GM23338 (cell line): ENCODE results near the gene CRYGA. TPM values are rescaled to one million over a fixed set of nuclear protein-coding genes. Genes with fewer than 3 reads are reported as not detected.
A peak's percentile ranks its signal among the peaks of the same experiment; 100 is the strongest.

ENCODE experiments used
- ATAC-seq: fragments of 200-7000 bp; cut with Tn5 transposase; 3 replicates; pipeline ENCODE4 v1.9.1; 2020
- DNase-seq: peaks from one replicate; pipeline ENCODE4 v3.0.0-alpha.2; 2015; ENCODE audit warnings: low spot score
- H2AFZ ChIP-seq: fragments of 200-600 bp; sonication (generic); 2 replicates; pipeline ENCODE4 v1.8.0; 2016; ENCODE audit warnings: antibody characterized with exemption, mild to moderate bottlenecking, moderate library complexity
- H3F3A ChIP-seq: fragments of 200-600 bp; sonication (generic); replicated peaks from 2 replicates; pipeline ENCODE4 v1.8.0; 2017; ENCODE audit warnings: antibody characterized with exemption, mixed run types, low read depth
- H3K27ac ChIP-seq: fragments of 200-600 bp; sonication (generic); 2 replicates; pipeline ENCODE4 v1.6.1; 2016; ENCODE audit warnings: low read depth
- H3K27me3 ChIP-seq: fragments of 200-600 bp; sonication (generic); 2 replicates; pipeline ENCODE4 v1.8.0; 2016; ENCODE audit warnings: mild to moderate bottlenecking, mixed run types, moderate library complexity; ENCODE audit not compliant: insufficient read depth
- H3K36me3 ChIP-seq: fragments of 200-600 bp; sonication (generic); 2 replicates; pipeline ENCODE4 v1.8.0; 2016; ENCODE audit warnings: mild to moderate bottlenecking; ENCODE audit not compliant: insufficient read depth
- H3K4me1 ChIP-seq: fragments of 200-600 bp; sonication (generic); 2 replicates; pipeline ENCODE4 v1.8.0; 2016; ENCODE audit warnings: mild to moderate bottlenecking, moderate library complexity; ENCODE audit not compliant: insufficient read depth
- H3K4me2 ChIP-seq: fragments of 200-600 bp; sonication (generic); 2 replicates; pipeline ENCODE4 v1.7.1; 2017; ENCODE audit warnings: mixed run types
- H3K4me3 ChIP-seq: fragments of 200-600 bp; sonication (generic); 2 replicates; pipeline ENCODE4 v1.6.1; 2016; ENCODE audit warnings: mixed run types
- H3K79me2 ChIP-seq: fragments of 200-600 bp; sonication (generic); replicated peaks from 2 replicates; pipeline ENCODE4 v1.8.0; 2017; ENCODE audit warnings: mild to moderate bottlenecking; ENCODE audit not compliant: insufficient read depth
- H3K9me2 ChIP-seq: fragments of 200-600 bp; sonication (generic); 2 replicates; pipeline ENCODE4 v1.8.0; 2017; ENCODE audit not compliant: insufficient read depth
- H4K20me1 ChIP-seq: fragments of 200-600 bp; sonication (generic); replicated peaks from 2 replicates; pipeline ENCODE4 v1.8.0; 2017; ENCODE audit warnings: mild to moderate bottlenecking; ENCODE audit not compliant: insufficient read depth
- H3K27ac Mint-ChIP-seq: 2 replicates; pipeline ENCODE4 v1.8.0; 2020; ENCODE audit warnings: inconsistent platforms, mild to moderate bottlenecking, moderate library complexity, mixed read lengths
- H3K27me3 Mint-ChIP-seq: 3 replicates; pipeline ENCODE4 v1.8.0; 2022; ENCODE audit warnings: low read depth, mild to moderate bottlenecking, moderate library complexity, mixed read lengths, inconsistent platforms; ENCODE audit not compliant: insufficient read depth, poor library complexity
- H3K36me3 Mint-ChIP-seq: 3 replicates; pipeline ENCODE4 v1.8.0; 2021; ENCODE audit warnings: low read depth, mild to moderate bottlenecking, inconsistent platforms, moderate library complexity, mixed read lengths
- H3K4me1 Mint-ChIP-seq: 3 replicates; pipeline ENCODE4 v1.8.0; 2020; ENCODE audit warnings: mild to moderate bottlenecking, inconsistent platforms, mixed read lengths
- H3K4me3 Mint-ChIP-seq: 3 replicates; pipeline ENCODE4 v1.8.0; 2021; ENCODE audit warnings: moderate library complexity, mild to moderate bottlenecking, inconsistent platforms, mixed read lengths
- H3K9me3 Mint-ChIP-seq: 3 replicates; pipeline ENCODE4 v1.8.0; 2020; ENCODE audit warnings: moderate library complexity, mild to moderate bottlenecking, inconsistent platforms, mixed read lengths
- CREB1 ChIP-seq: fragments of 250-450 bp; sonication (Bioruptor Pico); IDR thresholded peaks from 2 replicates; pipeline ENCODE4 v1.5.0; 2020; ENCODE audit warnings: low read depth, mild to moderate bottlenecking, moderate library complexity
- CTCF ChIP-seq, 2 experiments: fragments of 200-600 bp in 1 of 2; sonication (generic) in 1 of 2; conservative IDR thresholded peaks; 2 replicates each; pipeline versions ENCODE4 v1.5.1 to v1.6.1; 2016 to 2017; ENCODE audit warnings: antibody characterized with exemption in 2 of 2, low read depth in 2 of 2, mild to moderate bottlenecking in 2 of 2, moderate library complexity in 1 of 2
- ETS1 ChIP-seq: IDR thresholded peaks from 2 replicates; pipeline ENCODE4 v1.6.1; 2016; ENCODE audit warnings: antibody characterized with exemption
- EZH2 ChIP-seq: fragments of 200-600 bp; sonication (generic); IDR thresholded peaks from one replicate; pipeline ENCODE4 v1.8.0; 2017; ENCODE audit warnings: antibody characterized with exemption, mild to moderate bottlenecking, low read depth; ENCODE audit not compliant: unreplicated experiment
- ZNF331 ChIP-seq: fragments of 250-450 bp; sonication (Bioruptor Pico); IDR thresholded peaks from 2 replicates; pipeline ENCODE4 v1.5.0; 2020; ENCODE audit warnings: low read depth, mild to moderate bottlenecking, moderate library complexity
- ZNF462 ChIP-seq: fragments of 250-450 bp; sonication (Bioruptor Pico); IDR thresholded peaks from 2 replicates; pipeline ENCODE4 v1.5.0; 2020; ENCODE audit warnings: mild to moderate bottlenecking, moderate library complexity
- polyA plus RNA-seq: library from polyadenylated mRNA; unstranded; fragments of >200 nt; fragmentation: Nextera tagmentation; extraction: Ambion mirVana; gene quantifications from 2 replicates; pipeline ENCODE4 v1.2.1, GENCODE V29; 2016
- total RNA-seq: library from RNA; depleted of rRNA; stranded (reverse); fragments of >200 nt; shearing (Covaris generic); gene quantifications from 2 replicates; pipeline ENCODE4 v1.2.3, GENCODE V29; 2014

CRYGA gene
- total and polyA plus RNA-seq, 2 experiments from 2014 or later = not detected

GRCh38 chr2:208175840-208176153 lies 12.4 kb upstream of the CRYGA start (continued):
- TF ChIP-seq ZNF331 (CRISPR knock-in tag) = no peak
- TF ChIP-seq CREB1 = no peak
- TF ChIP-seq ZNF462 (CRISPR knock-in tag) = no peak

GRCh38 chr2:208175069-208175839 lies 11.9 kb upstream of the CRYGA start:
- Mint-ChIP-seq H3K9me3 (no peaks in the 10 kb centered on the region), H3K4me3 (no peak overlapping the region), H3K27me3 (peaks cover 2% of the 10 kb centered on the region), H3K36me3 (no peaks in the 10 kb centered on the region), H3K27ac (no peak overlapping the region), H3K4me1 (peaks cover 4% of the 10 kb centered on the region)
- Histone ChIP-seq H3K79me2 (no peaks in the 10 kb centered on the region), H2AFZ (peak overlapping the region; percentile 1; the same call in 1 of the 2 replicates), H3K4me1 (peaks cover 3% of the 10 kb centered on the region; the same call in 1 of the 2 replicates), H3K36me3 (no peaks in the 10 kb centered on the region), H3K4me3 (no peak overlapping the region), H3F3A (0 out of 2 replicates have a peak, but pooled peaks cover 3% of the 10 kb centered on the region), H3K9me2 (no peaks in the 10 kb centered on the region), H4K20me1 (no peaks in the 10 kb centered on the region), H3K27ac (no peak overlapping the region), H3K4me2 (no peak overlapping the region), H3K27me3 (no peaks in the 10 kb centered on the region)
- peak; percentile 93 for DNase-seq
- ATAC-seq = peak; percentile 99
- no peak for TF ChIP-seq EZH2
- peak; percentile 70 for TF ChIP-seq ZNF331 (CRISPR knock-in tag)
- peak; percentile 93 to 96 for TF ChIP-seq CTCF (conservative IDR thresholded peaks at IDR 0.05; ENCODE audit: low read depth in 2 of 2)
- TF ChIP-seq ETS1 = no peak
